Stimulated activated CD4-positive, alpha-beta T cell treated with anti-CD3 and anti-CD28 coated beads, Interleukin-1b, Interleukin-23, amount 100 ng/mL, for 24 hours (primary cell): Measurements from ENCODE around the gene MAP7D3.

ENCODE experiments used
- DNase-seq, 4 experiments: peaks; one replicate each; pipeline ENCODE4 v3.0.0-alpha.2; 2020; ENCODE audit warnings: low read depth in 4 of 4, low spot score in 1 of 4

MAP7D3 gene

GRCh38 chrX:136206916-136207315 lies 44.3 kb downstream of the MAP7D3 start:
- no peak for DNase-seq

GRCh38 chrX:136205882-136206380 lies 45.3 kb downstream of the MAP7D3 start:
- DNase-seq, result no peak

- no peak for DNase-seq
Measured at GRCh38 chrX:136204571-136204970, 46.6 kb downstream of the MAP7D3 start.

- no peak for DNase-seq
Measured at GRCh38 chrX:136203951-136204350, 47.2 kb downstream of the MAP7D3 start.

- DNase-seq, result no peak
Measured at GRCh38 chrX:136203438-136203837, 47.8 kb downstream of the MAP7D3 start.

GRCh38 chrX:136202889-136203288 lies 48.3 kb downstream of the MAP7D3 start:
- no peak for DNase-seq

GRCh38 chrX:136201601-136202000 lies 49.6 kb downstream of the MAP7D3 start:
- no peak for DNase-seq

GRCh38 chrX:136200466-136200865 lies 50.7 kb downstream of the MAP7D3 start:
- no peak for DNase-seq

GRCh38 chrX:136199365-136199764 lies 51.8 kb downstream of the MAP7D3 start:
- no peak for DNase-seq

GRCh38 chrX:136198678-136199243 lies 52.4 kb downstream of the MAP7D3 start:
- DNase-seq, result no peak

- DNase-seq, result no peak
Measured at GRCh38 chrX:136198010-136198409, 53.2 kb downstream of the MAP7D3 start.

- DNase-seq, result no peak
Measured at GRCh38 chrX:136196691-136197155, 54.5 kb downstream of the MAP7D3 start.

GRCh38 chrX:136195247-136195646 lies 56.0 kb downstream of the MAP7D3 start:
- DNase-seq, result no peak

- no peak for DNase-seq
Measured at GRCh38 chrX:136194536-136194935, 56.7 kb downstream of the MAP7D3 start.

GRCh38 chrX:136193771-136194170 lies 57.4 kb downstream of the MAP7D3 start:
- no peak for DNase-seq

GRCh38 chrX:136192839-136193414 lies 58.3 kb downstream of the MAP7D3 start:
- no peak for DNase-seq

- DNase-seq, result no peak
Measured at GRCh38 chrX:136192135-136192534, 59.1 kb downstream of the MAP7D3 start.

GRCh38 chrX:136191171-136191570 lies 60.0 kb downstream of the MAP7D3 start:
- no peak for DNase-seq

GRCh38 chrX:136190038-136190713 lies 61.0 kb downstream of the MAP7D3 start:
- DNase-seq, result no peak

- DNase-seq, result no peak
Measured at GRCh38 chrX:136189222-136189621, 62.0 kb downstream of the MAP7D3 start.

GRCh38 chrX:136186023-136186413 lies 65.2 kb downstream of the MAP7D3 start:
- DNase-seq, result no peak

GRCh38 chrX:136185401-136186022 lies 65.7 kb downstream of the MAP7D3 start:
- no peak for DNase-seq
